Epidermal melanocyte (primary cell): ENCODE measurements around the gene TRIM59.
"Not testable (repeated sequence)": the region's sequence is repeated elsewhere in the genome, so short reads cannot be mapped to it uniquely, and the experiment has no call there.

ENCODE experiments used
- DNase-seq: peaks from one replicate; pipeline ENCODE4 v3.0.0; 2011; ENCODE audit warnings: low spot score; ENCODE audit not compliant: insufficient read length

Gene TRIM59

DNA sequence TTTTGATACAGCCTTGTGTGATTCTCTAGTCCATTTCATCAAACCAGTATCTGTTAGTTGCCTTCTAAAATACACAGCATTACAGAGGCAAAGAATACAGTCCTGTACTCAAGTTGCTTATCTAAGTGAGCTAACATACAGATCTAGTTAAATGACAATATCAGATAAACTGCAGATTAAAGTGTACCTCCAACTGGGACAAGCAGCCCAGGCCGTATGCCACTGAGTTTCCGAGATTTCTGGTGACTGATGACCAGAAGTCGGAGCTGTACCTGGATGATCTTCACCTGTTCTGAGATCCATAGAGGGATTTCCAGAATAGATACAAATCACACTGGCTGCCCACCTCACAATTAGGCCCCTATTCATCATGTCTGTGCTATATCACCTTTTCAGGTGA lies 6.3 kb upstream of the TRIM59 start:
- DNase-seq = no peak

DNA sequence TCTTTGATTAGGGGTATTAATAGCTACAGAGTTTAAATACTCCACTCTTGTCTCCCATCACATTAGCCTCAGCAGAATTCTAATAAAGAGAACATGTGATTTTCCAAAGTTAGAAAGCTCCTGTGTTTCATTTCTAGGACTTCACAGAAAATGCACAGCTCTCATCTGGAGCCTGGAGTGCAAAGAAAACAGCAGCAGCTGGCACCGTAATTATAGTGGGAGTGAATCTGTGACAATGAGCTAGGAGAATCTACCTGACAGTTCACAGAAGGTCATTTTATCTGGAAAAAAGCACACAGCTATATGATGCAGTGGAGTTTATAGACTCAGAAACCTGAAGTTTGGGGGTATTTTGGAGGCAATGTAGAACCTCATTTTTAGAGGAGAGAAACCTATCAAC lies 5.4 kb upstream of the TRIM59 start:
- DNase-seq = no peak

DNA sequence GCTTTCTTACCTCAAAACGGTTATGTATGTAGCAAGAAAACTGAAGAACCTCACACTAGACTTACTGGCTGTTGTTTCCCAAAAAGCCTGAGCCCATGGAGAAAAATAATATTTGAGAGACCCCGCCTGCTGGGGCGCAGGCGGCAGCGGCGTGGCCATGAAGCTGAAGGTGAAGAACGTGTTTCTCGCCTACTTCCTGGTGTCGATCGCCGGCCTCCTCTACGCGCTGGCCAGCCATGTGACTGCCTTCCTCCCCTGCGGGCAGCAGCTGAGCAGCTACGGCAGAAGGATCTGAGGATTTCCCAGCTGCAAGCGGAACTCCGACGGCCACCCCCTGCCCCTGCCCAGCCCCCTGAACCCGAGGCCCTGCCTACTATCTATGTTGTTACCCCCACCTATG lies 2.7 kb upstream of the TRIM59 start:
- not testable (repeated sequence) for DNase-seq

DNA sequence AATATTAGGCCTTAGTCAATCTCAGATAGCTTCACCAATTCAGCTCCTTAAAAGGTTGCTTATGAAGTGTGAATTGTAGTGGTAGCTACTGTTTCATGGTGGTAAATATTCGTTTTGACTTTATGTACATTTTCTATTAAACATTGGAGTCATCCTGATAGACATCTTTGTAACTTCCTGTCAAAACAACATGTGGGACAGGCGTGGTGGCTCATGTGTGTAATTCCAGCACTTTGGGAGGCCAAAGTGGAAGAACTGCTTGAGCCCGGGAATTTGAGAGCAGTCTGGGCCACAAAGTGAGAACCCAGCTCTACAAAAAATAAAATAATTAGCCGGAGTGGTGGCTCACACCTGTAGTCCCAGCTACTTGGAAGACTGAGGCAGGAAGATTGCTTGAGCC lies 2.0 kb upstream of the TRIM59 start:
- no peak for DNase-seq

DNA sequence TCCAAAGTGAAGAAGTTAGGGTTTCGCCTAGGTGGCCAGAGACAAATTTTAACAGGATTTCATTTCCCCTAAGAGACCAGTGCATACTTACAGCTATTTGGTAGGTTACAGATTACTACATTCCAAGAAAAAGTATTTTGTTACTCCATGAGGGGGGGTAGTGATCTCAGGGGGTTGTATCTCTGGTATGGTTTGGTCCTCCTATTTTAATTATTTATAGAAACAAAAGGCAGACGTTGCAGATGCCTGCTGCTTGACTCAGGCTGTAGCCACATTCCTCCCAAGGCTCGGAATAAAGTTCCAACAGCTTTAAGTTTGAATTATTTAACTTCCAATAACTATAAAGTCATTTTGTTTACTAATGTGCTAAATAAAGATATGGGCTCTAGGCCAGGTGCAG lies 1.3 kb upstream of the TRIM59 start:
- peak; percentile 42 for DNase-seq

DNA sequence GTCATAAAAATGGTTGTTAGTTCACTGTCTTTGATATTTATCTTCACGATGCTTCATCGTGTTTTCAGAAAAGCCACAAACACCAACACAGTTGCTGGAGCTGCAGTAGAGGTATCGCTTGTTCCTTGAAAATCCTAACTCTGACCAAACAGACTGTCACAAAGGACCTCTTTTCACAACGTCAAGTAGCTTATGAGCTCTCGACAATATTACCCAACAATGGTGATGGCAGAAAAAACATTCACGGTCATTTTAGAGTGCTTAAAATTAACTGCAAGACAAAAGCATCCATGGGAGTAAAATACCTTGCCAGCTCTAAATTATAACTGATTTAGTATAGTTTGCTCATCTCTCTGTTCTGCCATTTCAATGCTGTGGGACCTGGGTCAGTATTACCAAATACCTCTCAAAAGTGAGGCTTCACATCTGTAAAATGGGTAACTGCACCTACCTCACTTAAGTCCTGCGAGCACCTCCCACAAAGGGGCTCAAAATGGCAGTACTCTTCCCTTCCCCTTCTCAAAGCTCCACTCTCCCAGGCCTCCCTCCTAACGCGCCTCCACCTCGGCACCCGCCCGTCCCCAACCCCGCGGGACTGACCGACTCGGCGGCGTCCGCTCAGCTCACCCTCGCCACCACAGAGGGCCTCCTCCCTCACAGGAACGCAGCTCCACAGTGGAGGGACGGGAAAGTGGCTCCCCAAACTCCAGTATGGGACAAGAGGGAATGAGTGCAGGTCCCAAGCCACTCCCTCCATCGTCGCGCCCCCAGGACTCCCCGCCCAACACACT lies 546 bp downstream of the TRIM59 start:
- peak; percentile 27 for DNase-seq

DNA sequence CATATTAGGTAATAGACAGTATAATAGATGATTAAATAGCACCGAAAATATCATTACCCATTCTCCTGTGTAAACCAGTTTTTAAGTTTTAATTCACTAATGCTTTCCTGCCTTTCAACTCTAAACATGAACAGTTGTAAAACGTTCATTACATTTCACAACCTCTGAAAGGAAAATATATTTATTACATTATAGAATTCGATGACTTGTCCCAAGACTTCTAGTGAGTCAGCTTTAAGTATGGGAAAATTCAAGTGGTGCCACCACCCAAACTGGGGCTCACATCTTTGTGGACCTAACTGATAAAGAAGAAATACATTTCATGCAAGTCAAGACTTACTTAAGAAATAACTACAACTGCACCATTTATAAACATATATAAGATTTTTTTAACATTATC lies 2.0 kb downstream of the TRIM59 start:
- DNase-seq = no peak

DNA sequence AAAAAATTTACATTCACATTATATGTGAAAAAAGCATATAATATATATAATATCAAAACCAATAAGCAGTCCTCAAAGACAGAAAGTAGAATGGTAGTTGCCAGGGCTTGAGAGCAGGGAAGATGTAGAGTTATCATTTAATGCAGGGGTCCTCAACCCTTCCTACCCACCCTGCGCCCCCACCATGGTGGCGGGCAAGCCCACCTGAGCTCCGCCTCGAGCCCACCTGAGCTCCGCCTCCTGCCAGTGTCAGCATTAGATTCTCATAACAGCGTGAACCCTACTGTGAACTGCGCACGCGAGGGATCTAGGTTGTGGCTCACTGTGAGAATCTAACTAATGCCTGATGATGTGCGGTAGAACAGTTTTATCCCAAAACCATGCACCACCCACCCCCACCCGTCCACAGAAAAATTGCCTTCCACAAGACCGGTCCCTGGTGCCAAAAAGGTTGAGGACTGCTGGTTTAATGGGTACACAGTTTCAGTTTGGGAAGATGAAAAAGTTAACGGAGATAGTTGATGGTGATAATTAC lies 3.0 kb downstream of the TRIM59 start:
- no peak for DNase-seq

DNA sequence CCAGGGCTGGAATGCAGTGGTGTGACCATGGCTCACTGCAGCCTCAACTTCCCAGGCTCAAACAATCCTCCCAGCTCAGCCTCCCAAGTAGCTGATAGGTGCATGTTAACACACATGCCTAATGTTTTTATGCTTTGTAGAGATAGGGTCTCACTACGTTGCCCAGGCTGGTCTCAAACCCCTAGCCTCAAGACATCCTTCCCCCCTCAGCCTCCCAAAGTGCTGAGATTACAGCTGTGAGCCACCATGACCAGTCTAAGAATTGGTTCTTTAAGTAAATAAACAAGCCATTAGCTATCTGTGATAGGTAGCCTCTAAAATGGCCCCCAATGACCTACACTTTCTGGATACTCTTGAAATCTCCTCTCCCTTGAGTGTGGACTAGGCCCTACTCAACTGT lies 3.7 kb downstream of the TRIM59 start:
- no peak for DNase-seq

DNA sequence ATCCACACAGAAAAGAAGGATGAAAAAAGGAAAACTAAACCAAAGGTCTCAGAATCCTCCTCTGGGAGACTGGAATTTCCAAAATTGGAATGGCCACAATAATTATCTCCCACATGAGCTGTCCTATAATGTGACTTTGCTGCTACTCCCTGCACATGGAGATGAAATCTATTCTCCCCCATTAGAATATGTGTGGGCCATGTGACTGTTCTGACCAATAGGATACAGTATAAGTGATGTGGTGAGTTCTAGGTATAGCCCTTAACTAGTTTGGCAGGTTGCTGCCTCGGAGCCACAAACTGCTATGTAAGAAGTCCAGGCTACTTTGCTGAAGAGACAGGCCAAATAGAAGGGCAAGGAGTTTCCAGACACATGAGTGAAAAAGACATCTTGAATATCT lies 5.2 kb downstream of the TRIM59 start:
- no peak for DNase-seq

DNA sequence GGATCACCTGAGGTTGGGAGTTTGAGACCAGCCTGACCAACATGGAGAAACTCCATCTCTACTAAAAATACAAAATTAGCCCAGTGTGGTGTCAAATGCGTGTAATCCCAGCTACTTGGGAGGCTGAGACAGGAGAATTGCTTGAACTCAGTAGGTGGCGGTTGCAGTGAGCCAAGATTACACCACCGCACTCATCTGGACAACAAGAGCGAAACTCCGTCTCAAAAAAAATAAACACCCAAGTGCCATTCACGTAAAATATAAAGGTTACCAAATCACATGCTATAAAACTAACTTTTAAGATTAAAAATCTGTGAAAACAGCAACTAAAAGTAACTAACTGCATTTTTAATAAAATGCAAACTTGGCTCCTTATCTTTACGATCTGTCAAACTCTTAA lies 8.9 kb downstream of the TRIM59 start:
- no peak for DNase-seq

DNA sequence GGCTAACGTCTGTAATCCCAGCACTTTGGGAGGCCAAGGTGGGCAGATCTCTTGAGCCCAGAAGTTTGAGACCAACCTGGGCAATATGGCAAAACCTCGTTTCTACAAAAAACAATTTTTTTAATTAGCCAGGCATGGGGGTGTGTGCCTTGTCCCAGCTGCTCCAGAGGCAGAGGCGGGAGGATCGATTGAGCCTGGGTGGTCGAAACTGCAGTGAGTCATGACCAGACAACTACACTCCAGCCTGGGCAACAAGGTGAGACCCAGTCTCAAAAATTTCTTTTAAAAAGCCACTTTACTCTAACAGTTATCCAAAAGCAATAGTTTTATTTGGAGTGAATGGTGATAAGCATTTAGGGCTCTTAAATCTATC lies 12.5 kb downstream of the TRIM59 start:
- no peak for DNase-seq

DNA sequence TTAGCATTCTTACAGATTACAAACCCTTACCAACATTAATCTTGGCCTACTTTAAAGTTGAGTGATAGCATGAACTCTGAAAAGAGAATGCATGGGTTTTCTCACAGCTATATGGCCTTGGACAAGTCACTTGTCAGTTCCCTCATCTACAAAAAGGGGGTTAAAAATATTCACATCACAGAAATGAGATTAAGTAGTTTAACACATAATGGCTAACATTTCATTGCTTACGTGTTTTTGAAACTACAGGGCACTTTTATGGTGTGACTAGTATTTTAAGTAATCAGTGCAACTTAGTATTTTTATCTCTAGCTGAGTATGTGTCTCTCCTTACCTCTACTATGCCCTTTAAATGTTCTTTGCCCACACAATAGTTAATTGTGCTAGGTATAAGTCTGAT lies 13.8 kb downstream of the TRIM59 start:
- no peak for DNase-seq

DNA sequence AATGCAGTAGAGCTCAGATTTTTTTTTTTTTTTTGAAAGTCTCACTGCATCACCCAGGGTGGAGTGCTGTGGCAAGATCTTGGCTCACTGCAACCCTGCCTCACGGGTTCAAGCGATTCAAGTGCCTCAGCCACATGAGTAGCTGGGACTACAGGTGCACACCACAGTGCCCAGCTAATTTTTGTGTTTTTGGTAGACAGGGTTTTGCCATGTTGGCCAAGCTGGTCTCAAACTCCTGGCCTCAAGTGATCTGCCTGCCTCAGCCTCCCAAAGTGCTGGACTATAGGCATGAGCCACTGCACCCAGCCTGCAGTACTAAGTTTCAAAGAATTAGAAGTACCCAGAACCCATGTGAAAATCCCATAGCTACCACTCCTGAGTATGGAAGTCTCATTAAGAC lies 14.5 kb downstream of the TRIM59 start:
- DNase-seq = no peak

DNA sequence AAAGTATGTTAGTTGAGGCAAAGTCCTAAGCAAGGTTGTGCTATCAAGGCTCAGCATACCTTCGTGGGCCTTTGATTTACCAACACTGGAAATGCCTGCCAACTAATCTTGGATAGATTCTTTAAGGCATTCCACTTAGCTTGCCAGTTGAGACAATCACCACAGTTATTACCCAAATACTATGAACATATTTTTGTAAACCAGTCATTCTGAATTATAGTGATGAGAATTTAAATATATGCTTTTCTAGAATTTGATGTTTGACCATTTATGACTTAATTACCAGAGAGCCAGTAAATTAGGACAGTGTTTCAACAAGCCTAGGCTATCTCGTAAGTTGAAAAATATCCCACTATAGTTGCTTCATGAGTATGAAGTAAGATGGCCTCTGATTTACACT lies 15.5 kb downstream of the TRIM59 start:
- DNase-seq = no peak

DNA sequence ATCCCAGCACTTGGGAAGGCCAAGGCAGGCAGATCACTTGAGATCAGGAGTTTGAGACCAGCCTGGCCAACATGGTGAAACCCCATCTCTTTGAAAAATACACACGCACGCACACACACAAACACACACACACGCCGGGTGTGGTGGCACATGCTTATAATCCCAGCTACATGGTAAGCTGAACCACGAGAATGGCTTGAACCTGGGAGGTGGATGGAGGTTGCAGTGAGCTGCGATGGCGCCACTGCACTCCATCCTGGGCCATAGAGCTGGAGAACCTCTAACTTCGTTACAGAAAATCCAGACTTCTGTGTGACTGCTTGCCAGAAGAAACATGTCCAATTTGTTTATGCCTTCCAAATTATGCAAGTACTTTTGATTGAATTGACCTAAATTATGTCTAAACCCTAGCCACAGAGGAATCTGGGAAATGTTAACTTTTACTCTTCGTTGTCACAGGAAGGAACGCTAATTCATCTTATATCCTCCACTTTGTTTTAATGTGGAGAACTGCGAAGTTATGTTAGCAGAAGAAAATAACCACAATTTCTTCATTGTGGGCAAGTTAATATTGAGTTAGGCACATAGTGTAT lies 21.7 kb downstream of the TRIM59 start:
- DNase-seq = no peak

DNA sequence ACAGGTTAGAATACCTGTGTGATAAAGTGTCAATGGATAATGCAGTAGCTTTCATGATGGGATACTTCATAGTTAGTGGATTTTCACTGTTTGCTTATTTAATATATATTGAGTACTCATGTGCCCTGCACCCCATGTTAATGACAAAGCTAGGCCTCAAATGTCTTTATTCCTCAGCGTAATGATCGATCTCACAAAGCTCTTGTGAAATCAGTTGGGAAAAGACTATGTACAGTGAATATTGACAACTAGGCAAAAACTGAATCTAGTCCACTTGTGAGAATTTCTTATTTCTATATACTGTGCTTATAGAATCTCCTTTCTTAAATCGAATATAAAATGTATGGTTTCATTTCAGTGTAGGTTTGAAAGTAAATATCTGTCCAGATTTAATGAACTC lies 32.3 kb downstream of the TRIM59 start:
- no peak for DNase-seq

DNA sequence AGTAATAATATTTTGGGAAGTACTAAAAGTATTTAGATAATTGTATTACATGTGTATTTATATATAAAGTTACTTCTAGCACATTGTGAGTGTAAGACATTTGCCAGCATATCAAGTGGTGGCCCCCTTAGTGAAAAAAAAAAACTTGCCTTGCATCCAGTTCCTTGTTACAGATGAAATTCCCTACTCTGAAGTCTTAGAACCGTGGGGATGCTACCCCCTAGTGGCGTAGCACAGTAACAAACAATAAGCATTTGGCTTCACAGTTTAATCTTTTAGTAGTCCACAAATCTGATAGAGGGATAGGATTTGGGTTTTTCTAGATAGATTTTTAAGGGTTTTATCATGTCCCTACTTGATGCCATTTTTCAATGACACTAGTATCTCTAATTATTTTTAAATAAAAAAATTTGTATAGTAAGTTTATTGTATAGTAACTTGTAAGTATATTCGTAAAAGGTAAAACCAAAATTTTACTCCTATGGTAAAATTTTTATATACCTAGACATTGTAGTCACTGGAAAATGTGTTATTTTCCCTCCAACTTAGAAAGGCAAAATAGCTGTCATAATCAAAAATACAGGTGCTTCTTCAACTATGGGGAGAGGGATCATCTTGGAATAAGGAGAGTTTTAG lies 35.9 kb downstream of the TRIM59 start:
- DNase-seq = peak; percentile 60

DNA sequence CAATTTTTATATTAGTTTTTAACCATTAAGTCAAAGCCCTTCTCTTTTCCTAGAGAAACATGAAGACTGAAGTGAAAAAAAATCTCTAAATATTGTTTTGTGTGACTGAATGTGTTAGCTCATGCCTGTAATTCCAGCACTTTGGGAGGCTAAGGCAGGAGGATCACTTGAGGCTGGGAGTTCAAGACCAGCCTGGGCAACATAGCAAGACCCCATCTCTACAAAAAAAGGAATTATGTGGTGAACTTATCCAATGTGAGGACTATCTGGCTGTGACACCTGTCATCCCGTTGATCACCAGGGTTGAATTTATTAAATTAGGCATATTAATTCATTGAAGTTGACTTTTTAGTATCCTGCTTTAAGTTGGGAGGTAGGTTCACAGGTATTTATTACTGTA lies 37.1 kb downstream of the TRIM59 start:
- DNase-seq = no peak

DNA sequence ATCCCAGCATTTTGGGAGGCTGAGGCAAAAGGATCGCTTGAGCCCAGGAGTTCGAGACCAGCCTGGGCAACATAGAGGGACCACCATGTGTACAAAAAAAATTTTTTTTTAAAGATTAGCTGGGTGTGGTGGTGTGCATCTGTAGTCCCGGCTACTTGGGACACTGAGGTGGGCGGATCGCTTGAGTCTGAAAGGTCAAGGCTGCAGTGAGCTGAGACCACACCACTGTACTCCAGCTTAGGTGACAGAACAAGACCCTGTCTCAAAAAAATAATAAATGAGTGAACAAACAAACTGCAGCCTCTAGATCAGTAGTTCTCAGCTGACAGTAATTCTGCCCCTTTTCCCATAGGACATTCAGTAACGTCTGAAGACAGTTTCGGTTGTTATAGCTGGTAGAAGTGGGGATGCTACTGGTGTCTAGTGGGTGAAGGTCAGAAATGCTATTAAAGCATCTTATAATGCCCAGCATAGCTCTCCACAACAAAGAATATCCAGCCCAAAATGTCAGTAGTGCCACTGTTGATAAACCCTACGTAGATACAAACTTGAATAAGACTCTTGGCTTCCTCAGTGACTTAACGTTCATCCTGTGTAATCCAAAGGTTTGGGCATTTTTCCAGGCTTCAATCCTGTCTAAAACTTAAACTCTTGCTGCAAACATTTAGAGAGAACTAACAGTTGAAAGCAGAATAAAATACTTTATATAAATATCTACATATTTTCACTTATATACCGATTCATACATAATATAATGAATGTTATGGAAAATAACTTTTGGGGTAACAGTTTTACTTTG lies 39.6 kb downstream of the TRIM59 start:
- DNase-seq = no peak

DNA sequence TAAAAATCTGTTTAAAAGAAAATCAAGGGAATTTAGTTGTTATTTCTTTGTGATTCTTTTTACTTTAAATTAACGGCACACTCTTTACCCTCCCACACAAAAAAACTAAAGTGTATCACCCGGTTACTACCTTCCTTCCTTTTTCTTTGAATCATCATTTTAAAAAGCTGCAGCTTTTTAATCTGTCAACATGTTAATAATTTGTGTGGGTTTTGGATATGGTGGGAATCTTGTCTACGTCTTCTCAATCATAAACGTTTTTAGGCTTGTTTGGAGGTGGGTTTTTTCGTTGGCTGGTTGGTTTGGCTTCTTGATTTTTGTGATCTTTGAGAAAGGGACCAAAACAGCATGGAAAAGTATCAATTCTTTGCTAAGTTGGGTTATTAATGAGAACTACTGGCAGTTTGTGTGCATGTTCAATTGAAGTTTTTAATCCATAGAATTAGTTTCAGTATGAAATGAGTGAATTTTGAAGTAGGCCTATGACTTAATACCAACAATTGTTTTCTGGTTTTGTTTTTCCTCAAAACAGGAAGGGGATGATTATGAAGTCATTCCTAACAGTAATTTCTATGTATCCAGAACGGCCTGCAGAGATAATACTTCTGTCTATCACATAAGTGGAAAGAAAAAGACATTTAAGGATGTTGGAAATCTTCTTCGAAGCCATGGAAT lies 45.7 kb downstream of the TRIM59 start:
- DNase-seq = no peak
